ENCODE measurements around the gene EFNA3. TPM values are rescaled to one million over a fixed set of nuclear protein-coding genes. Genes with fewer than 3 reads are reported as not detected.

Gene EFNA3
- total and polyA plus RNA-seq, 8 donors = 0.52 to 1.2 (median 0.72) TPM

DNA sequence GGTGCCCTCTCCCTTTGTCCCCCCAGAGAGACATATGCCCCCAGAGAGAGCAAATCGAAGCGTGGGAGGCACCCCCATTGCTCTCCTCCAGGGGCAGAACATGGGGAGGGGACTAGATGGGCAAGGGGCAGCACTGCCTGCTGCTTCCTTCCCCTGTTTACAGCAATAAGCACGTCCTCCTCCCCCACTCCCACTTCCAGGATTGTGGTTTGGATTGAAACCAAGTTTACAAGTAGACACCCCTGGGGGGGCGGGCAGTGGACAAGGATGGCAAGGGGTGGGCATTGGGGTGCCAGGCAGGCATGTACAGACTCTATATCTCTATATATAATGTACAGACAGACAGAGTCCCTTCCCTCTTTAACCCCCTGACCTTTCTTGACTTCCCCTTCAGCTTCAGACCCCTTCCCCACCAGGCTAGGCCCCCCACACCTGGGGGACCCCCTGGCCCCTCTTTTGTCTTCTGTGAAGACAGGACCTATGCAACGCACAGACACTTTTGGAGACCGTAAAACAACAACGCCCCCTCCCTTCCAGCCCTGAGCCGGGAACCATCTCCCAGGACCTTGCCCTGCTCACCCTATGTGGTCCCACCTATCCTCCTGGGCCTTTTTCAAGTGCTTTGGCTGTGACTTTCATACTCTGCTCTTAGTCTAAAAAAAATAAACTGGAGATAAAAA is 8.4 kb downstream of the EFNA3 start:
- DNase-seq (peak in 1 of 6 donors; percentile 43), ATAC-seq (no peak), FAIRE-seq (no peak)
- no peak overlapping the region for H3K4me3 ChIP-seq
- peaks cover 0 to 15% (median 4%) of the 10 kb centered on the region in 4 donors for H3K27me3 ChIP-seq
- no peak overlapping the region for H3K27ac ChIP-seq
- H3K36me3 ChIP-seq = no peaks in the 10 kb centered on the region
- 68 to 71% methylated on average over 8 of the region's 8 CpGs for WGBS, 2 donors
- peaks cover 6 to 18% (median 14%) of the 10 kb centered on the region in 3 donors for H3K4me1 ChIP-seq
- no peaks in the 10 kb centered on the region for H3K9me3 ChIP-seq
- intact Hi-C loops (cut with DNase I) = no loop called here
- TF ChIP-seq, protein P1, sequence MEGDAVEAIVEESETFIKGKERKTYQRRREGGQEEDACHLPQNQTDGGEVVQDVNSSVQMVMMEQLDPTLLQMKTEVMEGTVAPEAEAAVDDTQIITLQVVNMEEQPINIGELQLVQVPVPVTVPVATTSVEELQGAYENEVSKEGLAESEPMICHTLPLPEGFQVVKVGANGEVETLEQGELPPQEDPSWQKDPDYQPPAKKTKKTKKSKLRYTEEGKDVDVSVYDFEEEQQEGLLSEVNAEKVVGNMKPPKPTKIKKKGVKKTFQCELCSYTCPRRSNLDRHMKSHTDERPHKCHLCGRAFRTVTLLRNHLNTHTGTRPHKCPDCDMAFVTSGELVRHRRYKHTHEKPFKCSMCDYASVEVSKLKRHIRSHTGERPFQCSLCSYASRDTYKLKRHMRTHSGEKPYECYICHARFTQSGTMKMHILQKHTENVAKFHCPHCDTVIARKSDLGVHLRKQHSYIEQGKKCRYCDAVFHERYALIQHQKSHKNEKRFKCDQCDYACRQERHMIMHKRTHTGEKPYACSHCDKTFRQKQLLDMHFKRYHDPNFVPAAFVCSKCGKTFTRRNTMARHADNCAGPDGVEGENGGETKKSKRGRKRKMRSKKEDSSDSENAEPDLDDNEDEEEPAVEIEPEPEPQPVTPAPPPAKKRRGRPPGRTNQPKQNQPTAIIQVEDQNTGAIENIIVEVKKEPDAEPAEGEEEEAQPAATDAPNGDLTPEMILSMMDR (IDR thresholded peaks at IDR 0.05) = no peak

DNA sequence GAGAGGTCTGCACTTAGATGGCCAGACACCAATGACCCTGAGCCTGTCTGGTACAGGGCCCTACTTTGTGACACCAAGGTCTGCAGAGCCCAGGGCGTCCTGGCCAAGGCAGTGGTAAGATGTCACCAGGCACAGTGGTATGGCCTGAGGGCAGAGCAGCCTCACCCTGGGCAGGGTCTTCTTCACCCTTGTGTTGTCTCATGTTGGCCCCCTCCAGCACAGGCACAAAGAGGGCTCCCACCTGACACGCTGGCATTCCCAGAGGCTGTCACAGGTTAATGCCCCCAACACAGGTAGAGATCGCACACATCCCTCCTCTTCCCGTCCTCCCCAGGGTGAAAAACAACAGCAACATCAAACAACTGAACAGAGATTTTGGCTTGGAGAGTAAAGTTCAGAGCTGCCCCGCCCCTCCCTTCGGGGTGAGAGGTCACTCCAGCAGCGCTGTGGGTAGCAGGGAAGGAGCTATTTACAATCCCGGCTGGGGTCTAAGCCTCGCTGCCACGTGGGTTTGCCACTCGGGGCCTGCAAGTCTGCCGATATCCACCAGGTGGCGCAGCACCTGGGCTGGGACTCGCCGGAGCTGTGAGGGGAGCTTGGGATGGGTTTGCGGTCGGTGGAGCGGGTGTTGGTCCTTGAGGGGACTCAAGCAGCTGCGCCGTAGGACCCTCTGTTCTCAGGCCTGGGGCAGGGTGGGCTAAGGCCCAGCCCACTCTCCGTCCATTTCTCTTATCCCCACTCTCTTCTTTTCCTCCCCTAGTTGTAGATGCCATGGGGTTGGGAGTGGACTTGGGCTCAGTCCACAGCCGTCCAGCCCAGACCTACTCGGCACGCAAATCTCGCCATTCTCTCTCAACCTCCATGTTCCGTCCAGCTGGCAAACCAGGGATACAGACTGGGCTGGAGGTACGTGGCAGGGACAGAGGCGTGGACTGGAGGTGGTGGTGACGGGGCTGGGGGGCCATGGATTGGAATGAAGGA is 12.7 kb downstream of the EFNA3 start:
- Histone ChIP-seq H3K4me1 (peaks cover 0 to 4% (median 0%) of the 10 kb centered on the region in 3 donors), H3K9me3 (no peaks in the 10 kb centered on the region), H3K27me3 (no peaks in the 10 kb centered on the region), H3K36me3 (no peaks in the 10 kb centered on the region), H3K4me3 (no peak overlapping the region), H3K27ac (no peak overlapping the region)
- FAIRE-seq (no peak), ATAC-seq (peak; percentile 77 to 86 (median 84)), DNase-seq (peak in 5 of 6 donors; percentile 58 to 94 (median 84))
- intact Hi-C loops (cut with DNase I) = loop anchor here in 2 of 3 donors (2.0 to 5.0 kb wide), 2 partner anchors 75 to 76 kb away; no protein-coding TSS in a partner anchor
- WGBS, 2 donors = 14% methylated on average over 29 of the region's 29 CpGs
- TF ChIP-seq, protein P1 (IDR thresholded peaks at IDR 0.05) = peak; percentile 94 to 99 (median 96)

DNA sequence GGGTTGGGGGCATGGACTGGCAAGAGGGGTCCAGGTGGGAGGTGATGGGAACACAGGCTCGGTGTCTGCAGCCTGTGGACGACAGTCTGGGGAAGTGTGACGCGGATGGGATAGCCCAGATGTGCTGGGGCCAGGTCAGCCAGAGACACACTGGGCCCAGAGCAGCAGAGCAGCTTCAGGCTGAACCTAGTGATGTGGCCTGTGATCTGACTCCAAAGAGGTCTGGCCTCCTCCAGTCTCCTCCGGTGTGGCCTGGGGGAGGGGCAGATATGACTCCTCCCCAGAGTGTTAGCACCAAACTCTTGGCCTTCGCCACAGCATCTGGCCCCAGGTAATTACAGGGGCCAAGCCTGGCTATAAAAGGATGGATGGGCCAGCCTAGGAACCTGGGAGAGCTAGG is 13.5 kb downstream of the EFNA3 start:
- TF ChIP-seq, protein P1 (IDR thresholded peaks at IDR 0.05) = no peak

DNA sequence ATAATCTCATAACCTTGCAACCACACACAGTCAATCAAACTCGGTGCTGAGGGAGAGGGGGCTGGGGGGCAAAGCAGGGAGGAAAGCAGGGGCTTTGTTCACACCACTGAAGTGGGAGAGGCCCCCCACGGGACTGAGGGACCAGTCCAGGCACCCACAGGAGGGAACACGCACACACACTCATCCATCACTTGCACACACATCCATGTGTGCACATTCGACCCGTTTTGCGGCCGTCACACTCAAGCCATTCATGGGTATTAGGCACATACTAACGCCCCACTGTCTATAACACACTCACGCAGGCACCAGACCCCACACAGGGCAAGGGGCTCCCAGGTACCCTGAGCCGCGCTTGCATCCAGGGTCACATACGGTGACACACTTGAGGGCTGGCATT is 14.0 kb downstream of the EFNA3 start:
- TF ChIP-seq, protein P1 (IDR thresholded peaks at IDR 0.05) = no peak
- Histone ChIP-seq H3K27me3 (no peaks in the 10 kb centered on the region), H3K4me1 (peaks cover 0 to 4% (median 0%) of the 10 kb centered on the region in 3 donors), H3K27ac (no peak overlapping the region), H3K9me3 (no peaks in the 10 kb centered on the region), H3K36me3 (no peaks in the 10 kb centered on the region), H3K4me3 (no peak overlapping the region)
- DNase-seq (peak in 1 of 6 donors; percentile 40), FAIRE-seq (no peak), ATAC-seq (no peak)
- intact Hi-C loops (cut with DNase I) = loop anchor here in 1 of 3 donors (5.0 kb wide), 1 partner anchor 75 kb away; no protein-coding TSS in a partner anchor
- 69 to 81% methylated on average over 12 of the region's 12 CpGs for WGBS, 2 donors

More for the DNA sequence above, 13.5 kb downstream of the EFNA3 start:
- no peak for FAIRE-seq
- Histone ChIP-seq H3K4me1 (peaks cover 0 to 4% (median 0%) of the 10 kb centered on the region in 3 donors), H3K27ac (no peak overlapping the region), H3K36me3 (no peaks in the 10 kb centered on the region), H3K4me3 (no peak overlapping the region), H3K27me3 (no peaks in the 10 kb centered on the region), H3K9me3 (no peaks in the 10 kb centered on the region)
- peak in 1 of 6 donors; percentile 45 for DNase-seq
- no peak for ATAC-seq
- 54 to 74% methylated on average over 6 of the region's 6 CpGs for WGBS, 2 donors
- intact Hi-C loops (cut with DNase I) = loop anchor here in 1 of 3 donors (5.0 kb wide), 1 partner anchor 75 kb away; no protein-coding TSS in a partner anchor
